ENCODE measurements around the gene TPRKB.

Gene TPRKB

DNA sequence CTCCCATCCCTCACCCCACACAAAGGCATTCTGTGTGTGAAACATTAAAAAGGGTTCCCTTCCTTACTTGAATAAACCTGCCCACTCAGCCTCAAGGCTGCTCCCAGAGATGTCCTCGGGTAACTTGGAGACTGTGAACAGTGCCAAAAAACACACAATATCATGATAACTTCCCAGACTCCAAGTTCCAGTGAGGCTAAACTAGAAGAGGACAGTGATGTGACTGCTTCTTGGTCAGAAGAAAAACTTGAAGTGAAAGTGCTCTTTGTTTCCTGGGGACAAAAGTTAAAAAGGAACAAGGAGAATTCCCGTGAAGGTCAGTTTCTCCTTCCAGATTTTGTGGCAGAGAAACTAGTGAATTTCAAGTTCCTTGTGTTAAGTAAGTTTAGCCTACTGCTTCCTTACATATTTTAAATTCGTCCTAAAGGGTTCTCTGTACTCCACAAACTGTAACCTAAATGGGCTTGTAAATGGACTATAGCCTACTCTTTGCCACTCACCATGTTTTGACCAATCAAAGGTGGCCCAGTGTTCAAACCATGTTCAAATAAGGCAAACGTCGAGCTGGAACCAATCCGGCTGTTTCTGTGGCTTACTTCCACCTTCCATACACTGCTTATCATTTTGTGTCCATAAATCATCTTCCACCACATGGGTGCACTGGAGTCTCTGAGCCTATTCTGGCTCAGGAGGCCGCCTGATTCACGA, 20.4 kb downstream of the TPRKB start:
- no peaks in the 10 kb centered on the region for H3F3A ChIP-seq (ENCODE audit: low read depth)
- no peak overlapping the region for H3K4me2 ChIP-seq (ENCODE audit: low read depth, low read length, poor library complexity, severe bottlenecking)
- H2AFZ ChIP-seq (ENCODE audit: low read length): no peak overlapping the region

DNA sequence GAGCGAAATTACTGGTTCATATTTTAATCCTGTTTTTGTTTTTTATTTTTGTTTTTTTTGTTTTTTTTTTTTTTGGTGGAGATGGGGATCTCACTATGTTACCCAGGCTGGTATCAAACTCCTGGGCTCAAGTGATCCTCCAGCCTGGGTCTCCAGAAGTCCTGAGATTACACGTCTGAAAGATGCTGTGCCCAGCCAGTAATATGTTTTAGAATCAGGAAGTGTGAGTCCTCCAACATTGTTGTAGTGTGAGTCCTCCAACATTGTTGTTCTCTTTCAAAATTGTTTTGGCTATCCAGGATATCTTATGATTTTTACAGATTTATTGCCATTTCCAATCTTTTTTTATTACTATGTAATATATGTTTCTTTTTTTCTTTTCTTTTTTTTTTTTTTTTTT, 23.1 kb downstream of the TPRKB start:
- Histone ChIP-seq H4K20me1 (ENCODE audit: insufficient read depth, low read length, poor library complexity, severe bottlenecking) (no peaks in the 10 kb centered on the region), H3K9me2 (replicated peaks; ENCODE audit: low read depth, low read length) (no peaks in the 10 kb centered on the region), H3K9me3 (ENCODE audit: insufficient read depth, low read depth, low read length) (no peaks in the 10 kb centered on the region), H3K27me3 (ENCODE audit: insufficient read depth, low read length, poor library complexity, severe bottlenecking) (peaks cover 10% of the 10 kb centered on the region), H3F3A (ENCODE audit: low read depth) (no peaks in the 10 kb centered on the region), H3K79me2 (ENCODE audit: insufficient read depth, low read length) (no peaks in the 10 kb centered on the region), H3K4me2 (ENCODE audit: low read depth, low read length, poor library complexity, severe bottlenecking) (no peak overlapping the region), H3K4me3 (ENCODE audit: low read length, poor library complexity, severe bottlenecking) (no peak overlapping the region), H3K4me1 (ENCODE audit: insufficient read depth, low read length, poor library complexity, severe bottlenecking) (no peaks in the 10 kb centered on the region), H3K9ac (ENCODE audit: low read depth, low read length, poor library complexity, severe bottlenecking) (no peak overlapping the region), H3K36me3 (ENCODE audit: insufficient read depth, low read length) (no peaks in the 10 kb centered on the region), H2AFZ (ENCODE audit: low read length) (no peak overlapping the region)
- TF ChIP-seq EZH2phosphoT487 (IDR thresholded peaks at IDR 0.05; ENCODE audit: borderline replicate concordance): no peak
- TF ChIP-seq, protein P1, sequence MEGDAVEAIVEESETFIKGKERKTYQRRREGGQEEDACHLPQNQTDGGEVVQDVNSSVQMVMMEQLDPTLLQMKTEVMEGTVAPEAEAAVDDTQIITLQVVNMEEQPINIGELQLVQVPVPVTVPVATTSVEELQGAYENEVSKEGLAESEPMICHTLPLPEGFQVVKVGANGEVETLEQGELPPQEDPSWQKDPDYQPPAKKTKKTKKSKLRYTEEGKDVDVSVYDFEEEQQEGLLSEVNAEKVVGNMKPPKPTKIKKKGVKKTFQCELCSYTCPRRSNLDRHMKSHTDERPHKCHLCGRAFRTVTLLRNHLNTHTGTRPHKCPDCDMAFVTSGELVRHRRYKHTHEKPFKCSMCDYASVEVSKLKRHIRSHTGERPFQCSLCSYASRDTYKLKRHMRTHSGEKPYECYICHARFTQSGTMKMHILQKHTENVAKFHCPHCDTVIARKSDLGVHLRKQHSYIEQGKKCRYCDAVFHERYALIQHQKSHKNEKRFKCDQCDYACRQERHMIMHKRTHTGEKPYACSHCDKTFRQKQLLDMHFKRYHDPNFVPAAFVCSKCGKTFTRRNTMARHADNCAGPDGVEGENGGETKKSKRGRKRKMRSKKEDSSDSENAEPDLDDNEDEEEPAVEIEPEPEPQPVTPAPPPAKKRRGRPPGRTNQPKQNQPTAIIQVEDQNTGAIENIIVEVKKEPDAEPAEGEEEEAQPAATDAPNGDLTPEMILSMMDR (conservative IDR thresholded peaks at IDR 0.05; ENCODE audit: low read length): no peak

More for the DNA sequence above, 20.4 kb downstream of the TPRKB start:
- Histone ChIP-seq H3K9ac (ENCODE audit: low read depth, low read length, poor library complexity, severe bottlenecking) (no peak overlapping the region), H4K20me1 (ENCODE audit: insufficient read depth, low read length, poor library complexity, severe bottlenecking) (no peaks in the 10 kb centered on the region), H3K9me3 (ENCODE audit: insufficient read depth, low read depth, low read length) (no peaks in the 10 kb centered on the region), H3K4me3 (ENCODE audit: low read length, poor library complexity, severe bottlenecking) (no peak overlapping the region), H3K27me3 (ENCODE audit: insufficient read depth, low read length, poor library complexity, severe bottlenecking) (peaks cover 10% of the 10 kb centered on the region), H3K36me3 (ENCODE audit: insufficient read depth, low read length) (no peaks in the 10 kb centered on the region), H3K9me2 (replicated peaks; ENCODE audit: low read depth, low read length) (no peaks in the 10 kb centered on the region), H3K79me2 (ENCODE audit: insufficient read depth, low read length) (no peaks in the 10 kb centered on the region), H3K4me1 (ENCODE audit: insufficient read depth, low read length, poor library complexity, severe bottlenecking) (no peaks in the 10 kb centered on the region)
- TF ChIP-seq EZH2phosphoT487 (IDR thresholded peaks at IDR 0.05; ENCODE audit: borderline replicate concordance): no peak
- TF ChIP-seq, protein P1 (conservative IDR thresholded peaks at IDR 0.05; ENCODE audit: low read length): no peak

DNA sequence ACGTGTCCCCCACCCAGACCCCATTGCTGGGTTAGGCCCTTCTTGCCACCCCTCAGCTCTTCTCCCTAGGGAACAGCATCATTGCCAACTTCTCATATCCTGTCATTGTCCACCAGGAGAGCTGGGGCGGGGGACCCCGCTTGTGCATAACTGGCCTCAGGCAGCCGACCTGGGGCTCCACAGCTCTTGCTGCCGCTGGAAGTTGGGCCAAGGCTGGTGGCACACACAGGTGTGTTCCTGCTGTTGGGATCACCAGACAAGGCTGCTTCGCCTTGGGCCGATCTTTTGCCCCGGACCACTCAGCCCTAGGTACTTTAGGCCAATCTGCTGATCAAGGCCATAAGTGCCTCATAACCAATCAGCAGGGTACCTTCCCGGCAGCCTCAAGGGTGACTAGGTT, 28.6 kb downstream of the TPRKB start:
- Histone ChIP-seq H2AFZ (ENCODE audit: low read length) (no peak overlapping the region), H3K9me2 (replicated peaks; ENCODE audit: low read depth, low read length) (no peaks in the 10 kb centered on the region), H3K4me1 (ENCODE audit: insufficient read depth, low read length, poor library complexity, severe bottlenecking) (no peaks in the 10 kb centered on the region), H3K27me3 (ENCODE audit: insufficient read depth, low read length, poor library complexity, severe bottlenecking) (peaks cover 3% of the 10 kb centered on the region), H3F3A (ENCODE audit: low read depth) (no peaks in the 10 kb centered on the region), H3K36me3 (ENCODE audit: insufficient read depth, low read length) (no peaks in the 10 kb centered on the region), H3K4me2 (ENCODE audit: low read depth, low read length, poor library complexity, severe bottlenecking) (no peak overlapping the region), H3K9ac (ENCODE audit: low read depth, low read length, poor library complexity, severe bottlenecking) (no peak overlapping the region), H3K79me2 (ENCODE audit: insufficient read depth, low read length) (no peaks in the 10 kb centered on the region), H3K4me3 (ENCODE audit: low read length, poor library complexity, severe bottlenecking) (no peak overlapping the region), H3K9me3 (ENCODE audit: insufficient read depth, low read depth, low read length) (no peaks in the 10 kb centered on the region), H4K20me1 (ENCODE audit: insufficient read depth, low read length, poor library complexity, severe bottlenecking) (no peaks in the 10 kb centered on the region)
- TF ChIP-seq EZH2phosphoT487 (IDR thresholded peaks at IDR 0.05; ENCODE audit: borderline replicate concordance): no peak
- TF ChIP-seq, protein P1 (conservative IDR thresholded peaks at IDR 0.05; ENCODE audit: low read length): no peak

All from Loucy (cell line).